Measurements from ENCODE around the gene SLMAP. TPM values are rescaled to one million over a fixed set of nuclear protein-coding genes. Genes with fewer than 3 reads are reported as not detected.

Gene SLMAP
- polyA plus RNA-seq, 1 of the 3 experiments (the other 2 are of a cell fraction), result 10.5 TPM

DNA sequence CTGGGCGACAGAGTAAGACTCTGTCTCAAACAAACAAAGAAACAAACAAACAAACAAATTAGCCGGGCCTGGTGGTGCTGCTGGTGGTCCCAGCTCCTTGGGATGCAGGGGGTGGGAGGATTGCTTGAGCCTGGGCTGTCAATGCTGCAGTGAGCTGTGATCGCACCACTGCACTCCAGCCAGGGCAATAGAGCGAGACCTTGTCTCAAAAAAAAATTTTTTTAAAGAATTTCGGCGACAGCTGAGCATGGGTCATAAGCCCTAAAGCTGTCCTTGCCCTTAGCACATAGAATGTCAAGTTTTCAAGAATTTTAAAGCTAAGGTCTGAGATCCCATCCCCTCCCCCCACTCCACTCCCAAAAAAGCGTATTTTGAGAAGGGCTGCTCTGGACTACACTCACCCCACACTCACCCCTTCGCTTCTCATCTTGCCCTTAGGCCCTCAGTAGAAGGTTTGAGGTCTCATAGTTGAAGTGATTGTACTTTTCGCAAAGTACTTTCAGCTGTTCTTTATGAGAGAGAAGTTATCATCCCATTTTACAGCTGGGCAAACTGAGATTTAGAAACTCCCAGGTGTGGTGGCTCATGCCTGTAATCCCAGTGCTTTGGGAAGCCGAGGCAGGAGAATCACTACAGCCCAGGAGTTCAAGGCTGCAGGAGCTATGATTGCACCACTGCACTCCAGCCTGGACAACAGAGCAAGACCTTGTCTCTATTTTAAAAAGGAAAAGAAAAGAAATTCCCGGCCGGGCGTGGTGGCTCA is 217.8 kb downstream of the SLMAP start:
- H3K4me3 ChIP-seq (ENCODE audit: low read depth in 2 of 2, low read length in 1 of 2), result no peak overlapping the region
- H3K4me2 ChIP-seq, result peak overlapping the region; percentile 21; the same call in 1 of the 2 replicates
- H3K9ac ChIP-seq, result peak overlapping the region; percentile 29; the same call in 1 of the 2 replicates
- CTCF ChIA-PET, result interaction anchor here (0.8 to 1.8 kb wide), 2 partner anchors 204 to 244 kb away, joined by 3 to 5 read pairs; no protein-coding TSS in a partner anchor
- peak overlapping the region in 1 of 2 experiments; percentile 88; a peak in 3 of 4 replicates for H3K27ac ChIP-seq (ENCODE audit: low read depth in 2 of 2, low read length in 1 of 2)
- H3K36me3 ChIP-seq (replicated peaks in 1 of 2; ENCODE audit: control insufficient read depth in 1 of 2, insufficient read depth in 2 of 2, low read length in 1 of 2), result no peaks in the 10 kb centered on the region
- POLR2A ChIA-PET, result no interaction called here
- no peaks in the 10 kb centered on the region for H3K27me3 ChIP-seq (ENCODE audit: insufficient read depth)
- no peaks in the 10 kb centered on the region for H3K9me3 ChIP-seq
- no peak for DNase-seq
- no peaks in the 10 kb centered on the region for H3K9me2 ChIP-seq
- TF ChIP-seq FOXJ3 (CRISPR knock-in tag; IDR thresholded peaks at IDR 0.05), result no peak
- H2AFZ ChIP-seq (ENCODE audit: low read depth), result no peak overlapping the region
- peaks cover 17 to 46% of the 10 kb centered on the region in 2 experiments for H3K4me1 ChIP-seq (ENCODE audit: control insufficient read depth in 1 of 2, insufficient read depth in 2 of 2, low read depth in 1 of 2, low read length in 1 of 2)
- H4K20me1 ChIP-seq (ENCODE audit: insufficient read depth), result no peaks in the 10 kb centered on the region
- 89% methylated on average over 13 of the region's 13 CpGs for WGBS (ENCODE audit: low lambda C conversion rate)
- peaks cover 40% of the 10 kb centered on the region for H3F3A ChIP-seq (replicated peaks; ENCODE audit: insufficient read depth)
- H3K79me2 ChIP-seq (ENCODE audit: insufficient read depth), result no peaks in the 10 kb centered on the region

DNA sequence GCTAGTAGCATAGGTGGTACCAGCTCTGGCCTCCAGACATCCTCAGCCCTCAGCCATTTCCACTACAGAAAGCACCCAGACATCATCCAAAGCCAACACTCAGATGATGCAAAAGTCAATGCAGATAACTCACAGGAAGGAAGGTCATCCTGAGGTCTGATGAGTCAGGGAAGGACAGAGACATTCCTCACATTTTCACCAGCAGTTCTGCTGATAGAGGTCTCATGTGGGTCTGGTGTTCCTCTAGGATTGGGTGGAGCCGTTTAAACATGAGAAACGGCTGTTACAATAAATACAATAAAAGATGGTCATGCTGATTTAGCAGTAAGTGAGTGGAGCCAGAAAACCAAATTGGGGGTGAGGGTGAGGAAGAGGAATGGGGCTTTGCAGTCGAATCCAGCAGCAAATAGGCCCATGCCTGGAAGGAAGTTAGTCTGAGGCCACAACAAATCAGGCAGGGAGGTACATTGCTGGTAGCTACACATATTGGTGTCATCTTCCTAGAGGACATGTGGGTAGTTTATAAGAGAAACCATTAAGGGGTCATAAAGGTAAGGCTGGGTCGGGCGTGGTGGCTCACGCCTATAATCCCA is 218.8 kb downstream of the SLMAP start:
- peaks cover 17 to 41% of the 10 kb centered on the region in 2 experiments for H3K4me1 ChIP-seq (ENCODE audit: control insufficient read depth in 1 of 2, insufficient read depth in 2 of 2, low read depth in 1 of 2, low read length in 1 of 2)
- POLR2A ChIA-PET, result interaction anchor here (0.5 kb wide), 1 partner anchor 228 kb away, joined by 4 read pairs; no protein-coding TSS in a partner anchor
- peak; percentile 97 for TF ChIP-seq FOSL2 (IDR thresholded peaks at IDR 0.05; ENCODE audit: borderline replicate concordance, low read depth)
- TF ChIP-seq, protein P1, sequence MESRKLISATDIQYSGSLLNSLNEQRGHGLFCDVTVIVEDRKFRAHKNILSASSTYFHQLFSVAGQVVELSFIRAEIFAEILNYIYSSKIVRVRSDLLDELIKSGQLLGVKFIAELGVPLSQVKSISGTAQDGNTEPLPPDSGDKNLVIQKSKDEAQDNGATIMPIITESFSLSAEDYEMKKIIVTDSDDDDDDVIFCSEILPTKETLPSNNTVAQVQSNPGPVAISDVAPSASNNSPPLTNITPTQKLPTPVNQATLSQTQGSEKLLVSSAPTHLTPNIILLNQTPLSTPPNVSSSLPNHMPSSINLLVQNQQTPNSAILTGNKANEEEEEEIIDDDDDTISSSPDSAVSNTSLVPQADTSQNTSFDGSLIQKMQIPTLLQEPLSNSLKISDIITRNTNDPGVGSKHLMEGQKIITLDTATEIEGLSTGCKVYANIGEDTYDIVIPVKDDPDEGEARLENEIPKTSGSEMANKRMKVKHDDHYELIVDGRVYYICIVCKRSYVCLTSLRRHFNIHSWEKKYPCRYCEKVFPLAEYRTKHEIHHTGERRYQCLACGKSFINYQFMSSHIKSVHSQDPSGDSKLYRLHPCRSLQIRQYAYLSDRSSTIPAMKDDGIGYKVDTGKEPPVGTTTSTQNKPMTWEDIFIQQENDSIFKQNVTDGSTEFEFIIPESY (IDR thresholded peaks at IDR 0.05; ENCODE audit: borderline replicate concordance, low read depth), result peak; percentile 72; the same call in 1 of the 2 replicates
- TF ChIP-seq EP300 (IDR thresholded peaks at IDR 0.05; ENCODE audit: borderline replicate concordance in 1 of 2, low read depth in 1 of 2, low read length in 1 of 2), result peak; percentile 55 to 97; a peak in 3 of 4 replicates
- TF ChIP-seq TCF12 (IDR thresholded peaks at IDR 0.05), result peak; percentile 97
- TF ChIP-seq, protein P2, sequence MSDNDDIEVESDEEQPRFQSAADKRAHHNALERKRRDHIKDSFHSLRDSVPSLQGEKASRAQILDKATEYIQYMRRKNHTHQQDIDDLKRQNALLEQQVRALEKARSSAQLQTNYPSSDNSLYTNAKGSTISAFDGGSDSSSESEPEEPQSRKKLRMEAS (IDR thresholded peaks at IDR 0.05; ENCODE audit: low read depth), result peak; percentile 84
- TF ChIP-seq TAF1 (IDR thresholded peaks at IDR 0.05; ENCODE audit: borderline replicate concordance, low read depth, low read length), result peak; percentile 35; the same call in 1 of the 2 replicates
- peak; percentile 89 for TF ChIP-seq NFIC (IDR thresholded peaks at IDR 0.05; ENCODE audit: borderline replicate concordance)
- TF ChIP-seq, protein P3, sequence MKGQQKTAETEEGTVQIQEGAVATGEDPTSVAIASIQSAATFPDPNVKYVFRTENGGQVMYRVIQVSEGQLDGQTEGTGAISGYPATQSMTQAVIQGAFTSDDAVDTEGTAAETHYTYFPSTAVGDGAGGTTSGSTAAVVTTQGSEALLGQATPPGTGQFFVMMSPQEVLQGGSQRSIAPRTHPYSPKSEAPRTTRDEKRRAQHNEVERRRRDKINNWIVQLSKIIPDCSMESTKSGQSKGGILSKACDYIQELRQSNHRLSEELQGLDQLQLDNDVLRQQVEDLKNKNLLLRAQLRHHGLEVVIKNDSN (IDR thresholded peaks at IDR 0.05; ENCODE audit: borderline replicate concordance, low read depth), result no peak
- TF ChIP-seq RXRA (IDR thresholded peaks at IDR 0.05; ENCODE audit: borderline replicate concordance, low read depth), result peak; percentile 100
- TF ChIP-seq MEF2A (IDR thresholded peaks at IDR 0.05; ENCODE audit: borderline replicate concordance, low read depth), result no peak
- TF ChIP-seq, protein P4, sequence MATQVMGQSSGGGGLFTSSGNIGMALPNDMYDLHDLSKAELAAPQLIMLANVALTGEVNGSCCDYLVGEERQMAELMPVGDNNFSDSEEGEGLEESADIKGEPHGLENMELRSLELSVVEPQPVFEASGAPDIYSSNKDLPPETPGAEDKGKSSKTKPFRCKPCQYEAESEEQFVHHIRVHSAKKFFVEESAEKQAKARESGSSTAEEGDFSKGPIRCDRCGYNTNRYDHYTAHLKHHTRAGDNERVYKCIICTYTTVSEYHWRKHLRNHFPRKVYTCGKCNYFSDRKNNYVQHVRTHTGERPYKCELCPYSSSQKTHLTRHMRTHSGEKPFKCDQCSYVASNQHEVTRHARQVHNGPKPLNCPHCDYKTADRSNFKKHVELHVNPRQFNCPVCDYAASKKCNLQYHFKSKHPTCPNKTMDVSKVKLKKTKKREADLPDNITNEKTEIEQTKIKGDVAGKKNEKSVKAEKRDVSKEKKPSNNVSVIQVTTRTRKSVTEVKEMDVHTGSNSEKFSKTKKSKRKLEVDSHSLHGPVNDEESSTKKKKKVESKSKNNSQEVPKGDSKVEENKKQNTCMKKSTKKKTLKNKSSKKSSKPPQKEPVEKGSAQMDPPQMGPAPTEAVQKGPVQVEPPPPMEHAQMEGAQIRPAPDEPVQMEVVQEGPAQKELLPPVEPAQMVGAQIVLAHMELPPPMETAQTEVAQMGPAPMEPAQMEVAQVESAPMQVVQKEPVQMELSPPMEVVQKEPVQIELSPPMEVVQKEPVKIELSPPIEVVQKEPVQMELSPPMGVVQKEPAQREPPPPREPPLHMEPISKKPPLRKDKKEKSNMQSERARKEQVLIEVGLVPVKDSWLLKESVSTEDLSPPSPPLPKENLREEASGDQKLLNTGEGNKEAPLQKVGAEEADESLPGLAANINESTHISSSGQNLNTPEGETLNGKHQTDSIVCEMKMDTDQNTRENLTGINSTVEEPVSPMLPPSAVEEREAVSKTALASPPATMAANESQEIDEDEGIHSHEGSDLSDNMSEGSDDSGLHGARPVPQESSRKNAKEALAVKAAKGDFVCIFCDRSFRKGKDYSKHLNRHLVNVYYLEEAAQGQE (IDR thresholded peaks at IDR 0.05; ENCODE audit: low read depth, low read length), result peak; percentile 73
- peak; percentile 93 for TF ChIP-seq TEAD4 (IDR thresholded peaks at IDR 0.05; ENCODE audit: borderline replicate concordance, insufficient read depth)
- peak; percentile 74; the same call in 1 of the 2 replicates for TF ChIP-seq SIN3A (IDR thresholded peaks at IDR 0.05; ENCODE audit: borderline replicate concordance, low read depth, low read length)
- TF ChIP-seq, protein P5, sequence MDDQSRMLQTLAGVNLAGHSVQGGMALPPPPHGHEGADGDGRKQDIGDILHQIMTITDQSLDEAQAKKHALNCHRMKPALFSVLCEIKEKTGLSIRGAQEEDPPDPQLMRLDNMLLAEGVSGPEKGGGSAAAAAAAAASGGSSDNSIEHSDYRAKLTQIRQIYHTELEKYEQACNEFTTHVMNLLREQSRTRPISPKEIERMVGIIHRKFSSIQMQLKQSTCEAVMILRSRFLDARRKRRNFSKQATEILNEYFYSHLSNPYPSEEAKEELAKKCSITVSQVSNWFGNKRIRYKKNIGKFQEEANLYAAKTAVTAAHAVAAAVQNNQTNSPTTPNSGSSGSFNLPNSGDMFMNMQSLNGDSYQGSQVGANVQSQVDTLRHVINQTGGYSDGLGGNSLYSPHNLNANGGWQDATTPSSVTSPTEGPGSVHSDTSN (IDR thresholded peaks at IDR 0.05), result peak; percentile 85
- peak; percentile 54; the same call in 1 of the 2 replicates for TF ChIP-seq FOXM1 (IDR thresholded peaks at IDR 0.05; ENCODE audit: low read depth)

More for the DNA sequence above, 218.8 kb downstream of the SLMAP start:
- Histone ChIP-seq H3K4me3 (ENCODE audit: low read depth in 2 of 2, low read length in 1 of 2) (no peak overlapping the region), H3K9me3 (no peaks in the 10 kb centered on the region), H3K9ac (peak overlapping the region; percentile 32; the same call in 1 of the 2 replicates), H3K36me3 (replicated peaks in 1 of 2; ENCODE audit: control insufficient read depth in 1 of 2, insufficient read depth in 2 of 2, low read length in 1 of 2) (no peaks in the 10 kb centered on the region), H3K79me2 (ENCODE audit: insufficient read depth) (no peaks in the 10 kb centered on the region), H3F3A (replicated peaks; ENCODE audit: insufficient read depth) (peaks cover 35% of the 10 kb centered on the region), H4K20me1 (ENCODE audit: insufficient read depth) (no peaks in the 10 kb centered on the region), H3K27me3 (ENCODE audit: insufficient read depth) (no peaks in the 10 kb centered on the region), H2AFZ (ENCODE audit: low read depth) (peak overlapping the region; percentile 2; the same call in 1 of the 2 replicates), H3K4me2 (peak overlapping the region; percentile 21; the same call in 1 of the 2 replicates), H3K9me2 (no peaks in the 10 kb centered on the region), H3K27ac (ENCODE audit: low read depth in 2 of 2, low read length in 1 of 2) (peak overlapping the region; percentile 66 to 88)
- CTCF ChIA-PET, result interaction anchor here (1.8 kb wide), 1 partner anchor 203 kb away, joined by 5 read pairs; no protein-coding TSS in a partner anchor
- DNase-seq, result peak; percentile 28
- WGBS (ENCODE audit: low lambda C conversion rate), result 41% methylated on average over 6 of the region's 6 CpGs

Data from SK-N-SH (cell line).